Liver (tissue), 9 donors: Measurements from ENCODE around the gene TPPP3. TPM values are rescaled to one million over a fixed set of nuclear protein-coding genes. Genes with fewer than 3 reads are reported as not detected.

Experiments
- DNase-seq: peaks from one replicate; pipeline ENCODE4 v3.0.0-alpha.2; 2017; ENCODE audit warnings: low spot score
- H3K27ac ChIP-seq, 2 donors: one replicate each; pipeline ENCODE4 v1.7.0; 2013; ENCODE audit warnings: inconsistent platforms in 2 of 2, low read length in 2 of 2, control low read depth in 1 of 2, low read depth in 1 of 2, mild to moderate bottlenecking in 1 of 2
- H3K27me3 ChIP-seq, 4 donors: one replicate each; pipeline versions ENCODE4 v1.6.1 to v1.7.0; 2013; ENCODE audit warnings: low read length in 3 of 4, inconsistent platforms in 1 of 4, mild to moderate bottlenecking in 1 of 4, moderate library complexity in 1 of 4; ENCODE audit not compliant: control insufficient read depth in 4 of 4, insufficient read depth in 4 of 4
- H3K36me3 ChIP-seq, 4 donors: one replicate each; pipeline versions ENCODE4 v1.6.1 to v1.7.0; 2013; ENCODE audit warnings: low read length in 3 of 4, mild to moderate bottlenecking in 3 of 4, low read depth in 1 of 4, moderate library complexity in 1 of 4; ENCODE audit not compliant: control insufficient read depth in 4 of 4, insufficient read depth in 3 of 4
- H3K4me1 ChIP-seq, 4 donors: one replicate each; pipeline versions ENCODE4 v1.6.1 to v1.7.0; 2013; ENCODE audit warnings: low read length in 3 of 4, mild to moderate bottlenecking in 3 of 4, moderate library complexity in 1 of 4; ENCODE audit not compliant: control insufficient read depth in 4 of 4, insufficient read depth in 4 of 4
- H3K4me3 ChIP-seq, 3 donors: one replicate each; pipeline versions ENCODE4 v1.6.1 to v1.7.0; 2013; ENCODE audit warnings: low read length in 3 of 3, control low read depth in 1 of 3, low read depth in 1 of 3, mild to moderate bottlenecking in 1 of 3
- H3K9ac ChIP-seq, 2 donors: one replicate each; pipeline ENCODE4 v1.7.0; 2013; ENCODE audit warnings: low read length in 2 of 2, mild to moderate bottlenecking in 2 of 2, moderate library complexity in 2 of 2, control low read depth in 1 of 2, low read depth in 1 of 2
- H3K9me3 ChIP-seq, 4 donors: one replicate each; pipeline versions ENCODE4 v1.6.1 to v1.7.0; 2013; ENCODE audit warnings: low read length in 3 of 4; ENCODE audit not compliant: control insufficient read depth in 4 of 4
- CTCF ChIP-seq: fragments of 150-350 bp; IDR thresholded peaks from 2 replicates; pipeline ENCODE4 v1.5.1; 2017; ENCODE audit warnings: improper control_type of control experiment, low read depth, low read length; ENCODE audit not compliant: missing input control
- EGR1 ChIP-seq, 2 donors: IDR thresholded peaks; 2 replicates each; pipeline ENCODE4 v1.6.1; 2016 to 2018; ENCODE audit warnings: antibody characterized with exemption in 2 of 2, low read depth in 2 of 2
- FOXA1 ChIP-seq: IDR thresholded peaks from 2 replicates; pipeline ENCODE4 v1.6.1; 2016; ENCODE audit warnings: antibody characterized with exemption
- FOXA2 ChIP-seq: IDR thresholded peaks from 2 replicates; pipeline ENCODE4 v1.6.1; 2016; ENCODE audit warnings: antibody characterized with exemption
- GABPA ChIP-seq, 2 donors: IDR thresholded peaks in 1 of 2; conservative IDR thresholded peaks in 1 of 2; 2 replicates each; pipeline ENCODE4 v1.6.1; 2016; ENCODE audit warnings: antibody characterized with exemption in 2 of 2, mild to moderate bottlenecking in 1 of 2, moderate library complexity in 1 of 2
- HNF4A ChIP-seq, 2 donors: conservative IDR thresholded peaks; 2 replicates each; pipeline ENCODE4 v1.6.1; 2016; ENCODE audit warnings: antibody characterized with exemption in 2 of 2, mild to moderate bottlenecking in 2 of 2
- HNF4G ChIP-seq: IDR thresholded peaks from 2 replicates; pipeline ENCODE4 v1.6.1; 2016; ENCODE audit warnings: antibody characterized with exemption
- JUND ChIP-seq, 2 donors: IDR thresholded peaks; 2 replicates each; pipeline ENCODE4 v1.6.1; 2016; ENCODE audit warnings: antibody characterized with exemption in 2 of 2
- RAD21 ChIP-seq, 2 donors: IDR thresholded peaks; 2 replicates each; pipeline ENCODE4 v1.6.1; 2016; ENCODE audit warnings: antibody characterized with exemption in 2 of 2, mild to moderate bottlenecking in 2 of 2
- REST ChIP-seq: IDR thresholded peaks from 2 replicates; pipeline ENCODE4 v1.6.1; 2016; ENCODE audit warnings: antibody characterized with exemption, mild to moderate bottlenecking
- RXRA ChIP-seq, 2 donors: IDR thresholded peaks; 2 replicates each; pipeline ENCODE4 v1.6.1; 2017 to 2018; ENCODE audit warnings: antibody characterized with exemption in 2 of 2, mild to moderate bottlenecking in 1 of 2
- TAF1 ChIP-seq: conservative IDR thresholded peaks from 2 replicates; pipeline ENCODE4 v1.6.1; 2016; ENCODE audit warnings: antibody characterized with exemption, mild to moderate bottlenecking
- YY1 ChIP-seq: IDR thresholded peaks from 2 replicates; pipeline ENCODE4 v1.6.1; 2016; ENCODE audit warnings: antibody characterized with exemption, mild to moderate bottlenecking
- WGBS: extraction: QIAGEN DNeasy Blood & Tissue Kit; methylation state at CpG from one replicate; pipeline ENCODE4 v1.1.7; 2013; 5-methylcytosine and 5-hydroxymethylcytosine counted together
- polyA plus RNA-seq, 2 donors: library from polyadenylated mRNA; stranded (reverse) in 1 of 2; unstranded in 1 of 2; fragments of 200-250 nt in 1 of 2; fragments of >200 nt in 1 of 2; fragmentation: Nextera tagmentation in 1 of 2; extraction: Ambion mirVana in 1 of 2; gene quantifications; one replicate each; pipeline versions ENCODE4 v1.2.1 to v1.2.3, GENCODE V29; 2013 to 2015
- total RNA-seq, 2 donors: library from RNA; depleted of rRNA; stranded (reverse); fragments of >200 nt; gene quantifications; one replicate each; pipeline ENCODE4 v1.2.3, GENCODE V29; 2014
- TF ChIP-seq, protein P1 (sequence below): IDR thresholded peaks from 2 replicates; pipeline ENCODE4 v1.6.1; 2016; ENCODE audit warnings: antibody characterized with exemption
- donor health status: healthy.
- donor health status: healthy.
- donor health status: healthy.
- donor health status: healthy.
- donor health status: healthy.

TPPP3 gene
- total and polyA plus RNA-seq, 4 donors = 0.28 to 0.84 (median 0.55) TPM

- 85% methylated on average over 4 of the region's 4 CpGs for WGBS
- H3K9me3 ChIP-seq = no peaks in the 10 kb centered on the region
Measured at GRCh38 chr16:67421030-67421429, 27.7 kb upstream of the TPPP3 start.

DNA sequence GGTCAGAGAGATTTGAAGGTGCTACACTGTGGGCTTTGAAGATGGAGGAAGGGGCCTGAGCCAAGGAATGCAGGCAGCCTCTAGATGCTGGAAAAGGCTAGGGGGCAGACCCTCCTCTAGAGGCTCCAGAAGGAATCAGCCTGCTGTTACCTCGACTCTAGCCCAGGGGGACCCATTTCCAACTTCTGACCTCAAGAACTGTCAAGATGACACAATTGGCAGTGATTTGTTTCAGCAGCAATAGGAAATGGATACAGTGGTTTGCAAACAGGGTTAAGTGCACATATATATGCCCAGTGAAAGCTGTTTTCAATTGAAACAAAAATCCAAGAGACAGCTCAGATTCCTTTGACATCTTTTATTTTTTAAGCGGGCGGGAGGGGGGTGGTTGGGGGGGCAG lies 26.6 kb upstream of the TPPP3 start:
- 85% methylated on average over 3 of the region's 3 CpGs for WGBS
- TF ChIP-seq JUND (IDR thresholded peaks at IDR 0.05) (no peak), FOXA2 (no peak), YY1 (no peak), CTCF (no peak), HNF4G (no peak), GABPA (IDR thresholded peaks at IDR 0.05 in 1 of 2, conservative IDR thresholded peaks at IDR 0.05 in 1 of 2) (no peak), HNF4A (conservative IDR thresholded peaks at IDR 0.05) (no peak), TAF1 (no peak)
- TF ChIP-seq, protein P1, sequence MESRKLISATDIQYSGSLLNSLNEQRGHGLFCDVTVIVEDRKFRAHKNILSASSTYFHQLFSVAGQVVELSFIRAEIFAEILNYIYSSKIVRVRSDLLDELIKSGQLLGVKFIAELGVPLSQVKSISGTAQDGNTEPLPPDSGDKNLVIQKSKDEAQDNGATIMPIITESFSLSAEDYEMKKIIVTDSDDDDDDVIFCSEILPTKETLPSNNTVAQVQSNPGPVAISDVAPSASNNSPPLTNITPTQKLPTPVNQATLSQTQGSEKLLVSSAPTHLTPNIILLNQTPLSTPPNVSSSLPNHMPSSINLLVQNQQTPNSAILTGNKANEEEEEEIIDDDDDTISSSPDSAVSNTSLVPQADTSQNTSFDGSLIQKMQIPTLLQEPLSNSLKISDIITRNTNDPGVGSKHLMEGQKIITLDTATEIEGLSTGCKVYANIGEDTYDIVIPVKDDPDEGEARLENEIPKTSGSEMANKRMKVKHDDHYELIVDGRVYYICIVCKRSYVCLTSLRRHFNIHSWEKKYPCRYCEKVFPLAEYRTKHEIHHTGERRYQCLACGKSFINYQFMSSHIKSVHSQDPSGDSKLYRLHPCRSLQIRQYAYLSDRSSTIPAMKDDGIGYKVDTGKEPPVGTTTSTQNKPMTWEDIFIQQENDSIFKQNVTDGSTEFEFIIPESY = no peak

More at GRCh38 chr16:67421030-67421429, 27.7 kb upstream of the TPPP3 start:
- no peak for TF ChIP-seq TAF1
- TF ChIP-seq HNF4G = no peak
- no peak for TF ChIP-seq CTCF
- no peak for TF ChIP-seq RXRA (IDR thresholded peaks at IDR 0.05)
- no peak for TF ChIP-seq EGR1 (IDR thresholded peaks at IDR 0.05; ENCODE audit: low read depth in 2 of 2)
- no peak for TF ChIP-seq FOXA2
- TF ChIP-seq REST = no peak
- no peak for TF ChIP-seq RAD21 (IDR thresholded peaks at IDR 0.05)
- no peak for TF ChIP-seq FOXA1
- peaks cover 0 to 4% (median 0%) of the 10 kb centered on the region in 4 donors for H3K27me3 ChIP-seq
- no peaks in the 10 kb centered on the region for H3K36me3 ChIP-seq
- H3K9ac ChIP-seq = no peak overlapping the region
- no peak for DNase-seq
- no peak overlapping the region for H3K27ac ChIP-seq
- H3K4me3 ChIP-seq = no peak overlapping the region
- H3K4me1 ChIP-seq = peaks cover 0 to 5% (median 4%) of the 10 kb centered on the region in 4 donors

More for the DNA sequence above, 26.6 kb upstream of the TPPP3 start:
- no peak overlapping the region for H3K4me3 ChIP-seq
- no peak overlapping the region for H3K27ac ChIP-seq
- no peak for DNase-seq
- H3K27me3 ChIP-seq = no peaks in the 10 kb centered on the region
- no peaks in the 10 kb centered on the region for H3K9me3 ChIP-seq
- no peaks in the 10 kb centered on the region for H3K36me3 ChIP-seq
- no peak overlapping the region for H3K9ac ChIP-seq
- H3K4me1 ChIP-seq = peaks cover 5 to 10% (median 7%) of the 10 kb centered on the region in 4 donors
